IMR-90 (cell line): Measurements from ENCODE around the gene SLC7A4. TPM values are rescaled to one million over a fixed set of nuclear protein-coding genes. Genes with fewer than 3 reads are reported as not detected.

ENCODE experiments used
- ATAC-seq: fragments of 200-7000 bp; cut with Tn5 transposase; 2 replicates; pipeline ENCODE4 v1.9.1; 2020; ENCODE audit warnings: low read depth, mild to moderate bottlenecking, moderate library complexity
- Bru-seq: library from RNA; stranded (reverse); fragments of 400-500 nt; gene quantifications from one replicate; lab custom pipeline; 2021; lab: Mats Ljungman, UMichigan
- BruChase-seq, 2 experiments: library from RNA; stranded (reverse); fragments of 400-500 nt; gene quantifications; one replicate each; lab custom pipeline; 2021; lab: Mats Ljungman, UMichigan
- BruUV-seq: library from RNA; stranded (reverse); fragments of 400-500 nt; replicated peaks from 2 replicates; lab custom pipeline; 2021; lab: Mats Ljungman, UMichigan
- CTCF ChIA-PET: fragments of 300-600 bp; formaldehyde crosslinking; extraction: SDS; loops from one replicate; lab custom pipeline; 2021; ENCODE audit warnings: antibody characterized with exemption; lab: Yijun Ruan, JAX
- POLR2A ChIA-PET: fragments of 300-600 bp; sonication (Branson Sonifier 250); formaldehyde crosslinking; loops from one replicate; lab custom pipeline; 2022; ENCODE audit warnings: antibody characterized with exemption; ENCODE audit not compliant: unreplicated experiment; lab: Charles Lee
- DNase-seq: peaks from one replicate; pipeline ENCODE4 v3.0.0; 2013
- H2AFZ ChIP-seq: replicated peaks from 2 replicates; pipeline ENCODE3; 2013; ENCODE audit warnings: low read length, mild to moderate bottlenecking; ENCODE audit not compliant: poor library complexity
- H2AK5ac ChIP-seq: 2 replicates; pipeline ENCODE4 v1.6.1; 2013; ENCODE audit warnings: low read depth, low read length, inconsistent platforms
- H2AK9ac ChIP-seq: replicated peaks from 2 replicates; pipeline ENCODE3; 2013; ENCODE audit warnings: mild to moderate bottlenecking, low read depth, low read length, moderate library complexity; ENCODE audit not compliant: poor library complexity
- H2BK120ac ChIP-seq: 2 replicates; pipeline ENCODE4 v1.6.1; 2013; ENCODE audit warnings: low read depth, low read length, inconsistent platforms
- H2BK15ac ChIP-seq: 3 replicates; pipeline ENCODE4 v1.6.1; 2013; ENCODE audit warnings: low read depth, low read length, inconsistent platforms
- H2BK20ac ChIP-seq: 2 replicates; pipeline ENCODE4 v1.6.1; 2013; ENCODE audit warnings: low read depth, mild to moderate bottlenecking, inconsistent platforms, low read length, moderate library complexity
- H2BK5ac ChIP-seq: 2 replicates; pipeline ENCODE4 v1.6.1; 2013; ENCODE audit warnings: mild to moderate bottlenecking, low read depth, low read length, inconsistent platforms; ENCODE audit not compliant: poor library complexity, severe bottlenecking
- H3K14ac ChIP-seq: replicated peaks from 2 replicates; pipeline ENCODE4 v1.6.1; 2013; ENCODE audit warnings: low read depth, low read length, inconsistent platforms
- H3K18ac ChIP-seq: 2 replicates; pipeline ENCODE4 v1.6.1; 2013; ENCODE audit warnings: low read depth, low read length, control low read depth
- H3K23ac ChIP-seq: 2 replicates; pipeline ENCODE4 v1.6.1; 2013; ENCODE audit warnings: low read depth, low read length, inconsistent platforms
- H3K27ac ChIP-seq: 2 replicates; pipeline ENCODE4 v1.5.1; 2013; ENCODE audit warnings: mild to moderate bottlenecking, control low read depth, low read length; ENCODE audit not compliant: insufficient read depth
- H3K27me3 ChIP-seq: 2 replicates; pipeline ENCODE4 v1.6.1; 2013; ENCODE audit warnings: low read length; ENCODE audit not compliant: control insufficient read depth, insufficient read depth
- H3K36me3 ChIP-seq: 2 replicates; pipeline ENCODE4 v1.6.1; 2013; ENCODE audit warnings: low read length, mixed read lengths; ENCODE audit not compliant: control insufficient read depth, insufficient read depth
- H3K4ac ChIP-seq: 2 replicates; pipeline ENCODE4 v1.6.1; 2013; ENCODE audit warnings: low read depth, low read length, inconsistent platforms
- H3K4me1 ChIP-seq: 2 replicates; pipeline ENCODE4 v1.6.1; 2013; ENCODE audit warnings: low read length, mixed read lengths; ENCODE audit not compliant: control insufficient read depth, insufficient read depth
- H3K4me2 ChIP-seq: 2 replicates; pipeline ENCODE4 v1.6.1; 2013; ENCODE audit warnings: low read depth, mild to moderate bottlenecking, control low read depth, low read length, moderate library complexity
- H3K4me3 ChIP-seq: 2 replicates; pipeline ENCODE4 v1.5.1; 2013; ENCODE audit warnings: low read depth, mild to moderate bottlenecking, control low read depth, low read length, moderate library complexity; ENCODE audit not compliant: insufficient read depth
- H3K56ac ChIP-seq: 2 replicates; pipeline ENCODE4 v1.6.1; 2013; ENCODE audit warnings: low read length, inconsistent platforms; ENCODE audit not compliant: insufficient read depth; ENCODE audit errors: extremely low read depth
- H3K79me1 ChIP-seq, 2 experiments: 2 replicates each; pipeline ENCODE4 v1.6.1; 2013; ENCODE audit warnings: low read length in 2 of 2, inconsistent platforms in 1 of 2, low read depth in 1 of 2
- H3K9ac ChIP-seq: 2 replicates; pipeline ENCODE4 v1.6.1; 2013; ENCODE audit warnings: low read depth, low read length, control low read depth
- H3K9me1 ChIP-seq: 2 replicates; pipeline ENCODE4 v1.6.1; 2013; ENCODE audit warnings: low read length, inconsistent platforms; ENCODE audit not compliant: insufficient read depth
- H3K9me3 ChIP-seq: 2 replicates; pipeline ENCODE4 v1.6.1; 2013; ENCODE audit warnings: low read length; ENCODE audit not compliant: control insufficient read depth, insufficient read depth
- H4K20me1 ChIP-seq: 2 replicates; pipeline ENCODE4 v1.6.1; 2013; ENCODE audit warnings: low read length, inconsistent platforms; ENCODE audit not compliant: insufficient read depth
- H4K5ac ChIP-seq: 2 replicates; pipeline ENCODE4 v1.6.1; 2013; ENCODE audit warnings: mild to moderate bottlenecking, low read depth, low read length, control low read depth
- H4K8ac ChIP-seq, 2 experiments: 2 replicates each; pipeline ENCODE4 v1.6.1; 2013; ENCODE audit warnings: low read depth in 2 of 2, low read length in 2 of 2, control low read depth in 1 of 2, inconsistent platforms in 1 of 2
- H4K91ac ChIP-seq: 2 replicates; pipeline ENCODE4 v1.6.1; 2013; ENCODE audit warnings: low read depth, low read length, inconsistent platforms; ENCODE audit not compliant: insufficient read depth
- CEBPB ChIP-seq: IDR thresholded peaks from 2 replicates; pipeline ENCODE4 v1.6.1; 2012; ENCODE audit warnings: low read depth, low read length, improper control_type of control experiment
- CHD1 ChIP-seq: IDR thresholded peaks from 2 replicates; pipeline ENCODE4 v1.6.1; 2012; ENCODE audit warnings: low read depth, low read length, improper control_type of control experiment
- CTCF ChIP-seq: conservative IDR thresholded peaks from 2 replicates; pipeline ENCODE4 v1.5.1; 2012; ENCODE audit warnings: mild to moderate bottlenecking, low read depth, low read length, improper control_type of control experiment
- ELK1 ChIP-seq: fragments of 150-350 bp; IDR thresholded peaks from 2 replicates; pipeline ENCODE4 v1.6.1; 2016; ENCODE audit warnings: low read depth, mild to moderate bottlenecking, low read length, moderate library complexity, borderline replicate concordance
- FOS ChIP-seq: fragments of 150-350 bp; IDR thresholded peaks from 2 replicates; pipeline ENCODE4 v1.6.1; 2016; ENCODE audit warnings: low read depth, low read length
- MAFK ChIP-seq: IDR thresholded peaks from 2 replicates; pipeline ENCODE4 v1.6.1; 2012; ENCODE audit warnings: low read depth, low read length, improper control_type of control experiment
- MAZ ChIP-seq: IDR thresholded peaks from 2 replicates; pipeline ENCODE4 v1.6.1; 2012; ENCODE audit warnings: low read depth, mild to moderate bottlenecking, low read length, improper control_type of control experiment, moderate library complexity, borderline replicate concordance
- MXI1 ChIP-seq: IDR thresholded peaks from 2 replicates; pipeline ENCODE4 v1.6.1; 2012; ENCODE audit warnings: low read depth, mild to moderate bottlenecking, low read length, moderate library complexity, borderline replicate concordance
- NFE2L2 ChIP-seq: fragments of 150-350 bp; IDR thresholded peaks from 2 replicates; pipeline ENCODE4 v1.6.1; 2016; ENCODE audit warnings: low read depth, mild to moderate bottlenecking, low read length
- POLR2A ChIP-seq: IDR thresholded peaks from 2 replicates; pipeline ENCODE4 v1.6.1; 2012; ENCODE audit warnings: mild to moderate bottlenecking, low read depth, low read length
- RAD21 ChIP-seq: IDR thresholded peaks from 2 replicates; pipeline ENCODE4 v1.6.1; 2012; ENCODE audit warnings: low read length, improper control_type of control experiment
- RCOR1 ChIP-seq: IDR thresholded peaks from 2 replicates; pipeline ENCODE4 v1.6.1; 2012; ENCODE audit warnings: mild to moderate bottlenecking, low read length, improper control_type of control experiment; ENCODE audit not compliant: insufficient replicate concordance
- RFX5 ChIP-seq: IDR thresholded peaks from 2 replicates; pipeline ENCODE4 v1.8.0; 2012; ENCODE audit warnings: low read depth, mild to moderate bottlenecking, low read length, moderate library complexity
- SMC3 ChIP-seq: fragments of 150-350 bp; IDR thresholded peaks from 2 replicates; pipeline ENCODE4 v1.6.1; 2016; ENCODE audit warnings: low read depth, mild to moderate bottlenecking, antibody characterized with exemption, low read length, moderate library complexity
- WGBS, 2 experiments: methylation state at CpG; one replicate each; pipeline versions ENCODE4 v1.1.5 to v1.1.7; 2013; ENCODE audit warnings: missing lambda C conversion rate in 2 of 2; ENCODE audit not compliant: insufficient read length in 1 of 2; ENCODE audit errors: extremely low coverage in 2 of 2; 5-methylcytosine and 5-hydroxymethylcytosine counted together
- dilution Hi-C: fragments of 300-500 bp; cut with HindIII; formaldehyde crosslinking; loops from one replicate; pipeline ENCODE4 v1.14.3; 2018; ENCODE audit warnings: low sequenced_read_pairs; ENCODE audit not compliant: unreplicated experiment
- in situ Hi-C: fragments of 300-500 bp; cut with MboI; formaldehyde crosslinking; loops from 3 replicates; pipeline ENCODE4 v1.14.3; 2019; ENCODE audit warnings: low sequenced_read_pairs, inconsistent platforms, mixed read lengths
- intact Hi-C: fragments of 100-400 bp; cut with micrococcal nuclease; formaldehyde crosslinking; loops from 2 replicates; pipeline ENCODE4 v1.10.0; 2022
- long read RNA-seq: library from polyadenylated mRNA; unstranded; transcript quantifications from one replicate; pipeline ENCODE4 v2.0.0, GENCODE V29; 2021; ENCODE audit not compliant: unreplicated experiment
- polyA plus RNA-seq, 3 experiments: library from polyadenylated mRNA; depleted of rRNA; stranded (reverse); fragments of >200 nt; gene quantifications; 2 replicates each; pipeline ENCODE4 v1.2.3, GENCODE V29; 2012; ENCODE audit warnings: low replicate concordance in 1 of 3
- total RNA-seq: library from RNA; depleted of rRNA; stranded (reverse); fragments of >200 nt; gene quantifications from 2 replicates; pipeline ENCODE4 v1.2.3, GENCODE V29; 2012; rRNA removed

Gene SLC7A4
- total RNA-seq (not detected in 2 replicates), polyA plus RNA-seq (2012; rRNA removed) (0.03 and 0.06 TPM in 2 replicates), Bru-seq, nascent RNA (not detected), BruChase-seq, experiment 1, labeled RNA remaining after a 6-hour chase (not detected), BruChase-seq, experiment 2, labeled RNA remaining after a 2-hour chase (percentile 13 among the genes with signal in this experiment)
- polyA plus RNA-seq (2012; cell fraction: cytosol; rRNA removed), result 0.10 TPM in 1 of 2 replicates, not detected in the other
- 0.03 TPM in 2 replicates for polyA plus RNA-seq (2012; cell fraction: nucleus; rRNA removed; ENCODE audit: low replicate concordance)
- long read RNA-seq, result 0 reads

GRCh38 chr22:21032037-21032867 is at the start of gene SLC7A4:
Gene SLC7A4, minus strand, starts transcription at chr22:21032561. Its CDS starts 749 bp downstream, at chr22:21031812.
- ATAC-seq, result peak; percentile 41
- Histone ChIP-seq H3K27me3 (peaks cover 34% of the 10 kb centered on the region), H3K9me3 (no peaks in the 10 kb centered on the region), H3K56ac (no peak within 1 kb of the TSS), H3K4me2 (no peak within 1 kb of the TSS; the same call in 1 of the 2 replicates), H3K9ac (no peak within 1 kb of the TSS), H3K79me1 (no peaks in the 10 kb centered on the region), H3K18ac (no peak within 1 kb of the TSS), H2BK5ac (no peak within 1 kb of the TSS), H2AK9ac (no peak within 1 kb of the TSS), H4K5ac (no peak within 1 kb of the TSS), H4K91ac (no peak within 1 kb of the TSS), H2BK120ac (no peak within 1 kb of the TSS), H3K14ac (no peak within 1 kb of the TSS), H3K23ac (no peak within 1 kb of the TSS), H3K27ac (no peak within 1 kb of the TSS), H2BK20ac (no peak within 1 kb of the TSS), H2AK5ac (no peak within 1 kb of the TSS), H3K9me1 (no peaks in the 10 kb centered on the region), H4K20me1 (no peaks in the 10 kb centered on the region), H3K4me1 (peaks cover 3% of the 10 kb centered on the region; the same call in 1 of the 2 replicates), H3K4me3 (no peak within 1 kb of the TSS; the same call in 1 of the 2 replicates), H2AFZ (peak within 1 kb of the TSS; percentile 68), H4K8ac (no peak within 1 kb of the TSS), H3K4ac (no peak within 1 kb of the TSS), H2BK15ac (no peak within 1 kb of the TSS), H3K36me3 (no peaks in the 10 kb centered on the region)
- POLR2A ChIA-PET, result no interaction called here
- in situ Hi-C loops (no loop called here), intact Hi-C loops (no loop called here), dilution Hi-C loops (no loop called here)
- CTCF ChIA-PET, result no interaction called here
- no peak for DNase-seq
- 11% methylated on average over 34 of the region's 59 CpGs; no CpG with 5 or more reads in 1 of the 2 experiments for WGBS, 2 experiments
- BruUV-seq, result no TSS peak
- TF ChIP-seq MAFK (no peak), CTCF (no peak), MAZ (no peak), ELK1 (no peak), NFE2L2 (no peak), POLR2A (no peak), CEBPB (no peak), RCOR1 (no peak), RFX5 (no peak), RAD21 (no peak), FOS (no peak), MXI1 (no peak), SMC3 (no peak), CHD1 (no peak)
